ENCODE data around the gene SHC3.

- TF ChIP-seq CTCF (IDR thresholded peaks at IDR 0.05; ENCODE audit: low read depth, low read length) (no peak), MYC (IDR thresholded peaks at IDR 0.05; ENCODE audit: low read depth, low read length) (no peak), POLR2A (IDR thresholded peaks at IDR 0.05; ENCODE audit: extremely low read depth, insufficient read length) (no peak), MAX (IDR thresholded peaks at IDR 0.05; ENCODE audit: low read depth, low read length) (no peak)
Observed at GRCh38 chr9:88994469-88995199, 184.0 kb downstream of the SHC3 start.

Measured in NB4 (cell line).